ENCODE measurements around the gene ATXN1.
"Not testable (repeated sequence)": the region's sequence is repeated elsewhere in the genome, so short reads cannot be mapped to it uniquely, and the experiment has no call there.

GRCh38 chr6:16615215-16615614 is 146.0 kb downstream of the ATXN1 start:
- not testable (repeated sequence) for TF ChIP-seq CTCF (conservative IDR thresholded peaks at IDR 0.05; ENCODE audit: low read length); EZH2phosphoT487 (IDR thresholded peaks at IDR 0.05; ENCODE audit: borderline replicate concordance)

Data from Loucy (cell line).